ENCODE results near the gene LRRC70.

The LRRC70 gene

GRCh38 chr5:62575066-62575465 lies 3.6 kb upstream of the LRRC70 start:
- no peak for DNase-seq

- DNase-seq: no peak
Measured at GRCh38 chr5:62575489-62575888, 3.1 kb upstream of the LRRC70 start.

DNA sequence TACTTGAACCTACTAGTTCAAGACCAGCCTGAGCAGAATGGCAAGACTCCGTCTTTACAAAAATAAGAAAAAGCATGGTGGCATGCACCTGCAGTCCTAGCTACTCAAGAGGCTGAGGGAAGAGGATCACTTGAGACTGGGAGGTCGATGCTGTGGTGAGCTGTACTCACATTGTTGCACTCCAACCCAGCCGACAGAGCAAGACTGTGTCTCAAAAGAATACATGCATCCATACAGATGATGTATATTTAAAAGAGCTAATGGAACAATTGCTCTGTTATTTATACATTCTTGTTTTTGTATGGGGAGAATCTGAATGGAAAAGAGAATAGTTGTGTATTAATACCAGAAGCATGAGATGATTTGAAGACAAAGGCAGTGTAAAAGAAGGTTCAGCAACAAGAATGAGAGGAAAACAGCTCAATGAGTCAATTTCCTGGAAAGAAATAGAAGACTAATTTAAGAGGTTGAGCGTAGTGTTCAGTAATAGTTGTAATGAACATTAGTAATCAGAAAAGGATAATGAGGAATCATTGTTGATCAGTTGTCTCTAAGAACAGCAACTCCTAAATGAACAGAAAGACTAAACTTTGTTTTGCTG lies 1.9 kb upstream of the LRRC70 start:
- DNase-seq: no peak

DNA sequence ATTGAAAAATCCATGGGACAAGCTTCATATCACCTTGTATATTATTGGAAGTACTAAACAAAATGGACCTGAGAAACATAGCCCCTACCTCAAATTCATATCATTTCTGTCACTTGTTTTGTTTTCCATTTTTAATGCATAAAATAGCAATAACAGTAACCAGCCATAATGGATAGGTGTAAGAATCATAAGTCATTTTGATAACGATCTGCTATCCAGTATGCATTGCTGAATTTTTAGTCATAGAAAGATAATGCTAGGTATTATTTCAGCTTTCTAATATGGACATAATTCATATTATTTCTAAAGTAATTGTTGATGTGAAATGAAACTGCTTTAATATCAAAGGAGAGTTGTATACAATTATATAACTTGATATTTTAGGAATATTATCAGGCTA lies 1.1 kb upstream of the LRRC70 start:
- DNase-seq: no peak

GRCh38 chr5:62579761-62580160 lies 1.1 kb downstream of the LRRC70 start:
- no peak for DNase-seq

DNA sequence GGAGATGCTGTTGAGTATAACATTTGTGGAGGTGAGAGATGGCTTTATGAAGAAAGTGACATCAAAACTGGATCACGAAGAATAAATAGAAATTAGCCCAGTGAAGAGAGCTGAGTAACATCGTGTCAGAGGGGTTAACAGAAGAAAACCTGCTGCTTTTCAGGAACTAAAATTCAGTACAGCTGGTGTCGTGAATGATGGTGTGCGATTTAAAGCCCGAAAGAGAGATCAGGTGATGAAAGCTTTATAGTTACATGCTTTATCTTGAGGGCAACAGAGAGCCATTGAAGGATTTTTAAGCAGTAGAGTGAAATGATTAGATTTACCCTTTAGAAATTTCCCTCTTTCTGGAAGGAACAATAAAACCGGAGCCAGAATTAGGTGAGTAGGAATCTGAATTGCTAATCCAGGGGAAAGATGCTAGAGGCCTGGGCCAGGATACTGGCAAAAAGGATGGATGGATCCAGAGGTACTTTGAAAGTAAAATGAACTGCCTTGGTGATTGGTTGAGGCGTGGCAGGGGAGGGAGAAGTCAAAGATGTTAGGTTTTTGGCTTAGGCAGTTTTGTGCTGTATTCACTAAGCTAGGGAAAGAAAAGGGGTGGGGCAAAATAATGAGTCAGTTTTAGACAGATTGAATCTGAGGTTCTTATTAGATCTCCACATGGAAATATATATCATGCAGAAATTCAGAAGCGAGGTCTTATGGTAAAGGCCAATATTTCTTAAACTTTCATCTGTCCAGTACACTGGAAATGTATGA lies 3.4 kb downstream of the LRRC70 start:
- no peak for DNase-seq

DNA sequence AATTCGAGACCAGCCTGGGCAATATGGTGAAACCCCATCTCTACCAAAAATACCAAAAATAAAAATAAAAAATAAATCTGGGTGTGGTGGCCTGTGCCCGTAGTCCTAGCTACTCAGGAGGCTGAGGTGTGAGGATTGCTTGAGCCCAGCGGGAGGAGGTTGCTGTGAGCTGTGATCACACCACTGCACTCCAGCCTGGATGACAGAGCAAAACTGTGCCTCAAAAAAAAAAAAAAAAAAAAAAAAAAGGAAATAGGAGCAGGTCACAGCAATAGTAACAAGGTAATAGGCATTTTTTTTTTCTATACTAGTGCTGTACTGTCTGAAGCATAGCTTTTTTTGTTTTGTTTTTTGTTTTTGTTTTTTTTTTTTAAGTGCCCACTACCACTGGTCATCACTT lies 5.8 kb downstream of the LRRC70 start:
- DNase-seq: no peak

GRCh38 chr5:62585306-62585705 lies 6.7 kb downstream of the LRRC70 start:
- no peak for DNase-seq

- no peak for DNase-seq
Measured at GRCh38 chr5:62585751-62586150, 7.1 kb downstream of the LRRC70 start.

DNA sequence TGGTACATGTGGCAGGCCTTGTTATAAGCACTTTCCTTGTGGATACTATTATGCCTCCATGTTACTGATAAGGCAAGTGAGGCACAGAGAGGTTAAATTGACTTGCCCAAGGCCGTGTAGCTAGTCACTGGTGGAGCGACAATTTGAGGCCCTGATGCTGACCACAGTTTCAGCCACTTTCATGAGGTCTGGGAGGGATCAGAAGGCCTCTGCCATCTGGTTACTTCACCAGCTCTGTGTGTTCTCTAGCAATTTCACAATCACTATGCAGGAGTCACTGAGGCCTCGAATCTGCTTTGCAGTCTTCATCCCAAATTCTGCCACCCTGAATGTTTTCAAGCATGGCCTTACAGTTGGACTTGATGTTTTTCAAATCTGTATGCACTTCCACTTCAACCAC lies 9.1 kb downstream of the LRRC70 start:
- DNase-seq: no peak

DNA sequence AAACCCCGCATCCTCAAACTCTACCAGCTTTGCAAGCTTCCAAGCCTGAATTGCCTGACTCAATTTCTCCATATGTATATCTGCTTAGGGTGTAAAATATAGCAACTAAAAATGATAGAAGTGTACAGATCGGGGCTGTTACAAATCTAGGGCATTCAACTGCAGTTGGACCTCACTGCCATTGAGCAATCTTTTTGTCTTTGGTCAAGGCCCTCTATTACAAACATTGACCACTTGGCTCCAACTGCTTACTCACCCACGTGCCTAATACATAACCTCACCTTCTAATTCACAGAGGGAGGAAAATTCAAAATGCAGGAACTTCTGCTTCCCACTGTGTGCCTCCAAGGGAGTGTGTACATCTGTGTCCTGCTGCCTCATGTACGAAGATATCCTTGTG lies 10.0 kb downstream of the LRRC70 start:
- no peak for DNase-seq

- no peak for DNase-seq
Measured at GRCh38 chr5:62589504-62589903, 10.9 kb downstream of the LRRC70 start.

DNA sequence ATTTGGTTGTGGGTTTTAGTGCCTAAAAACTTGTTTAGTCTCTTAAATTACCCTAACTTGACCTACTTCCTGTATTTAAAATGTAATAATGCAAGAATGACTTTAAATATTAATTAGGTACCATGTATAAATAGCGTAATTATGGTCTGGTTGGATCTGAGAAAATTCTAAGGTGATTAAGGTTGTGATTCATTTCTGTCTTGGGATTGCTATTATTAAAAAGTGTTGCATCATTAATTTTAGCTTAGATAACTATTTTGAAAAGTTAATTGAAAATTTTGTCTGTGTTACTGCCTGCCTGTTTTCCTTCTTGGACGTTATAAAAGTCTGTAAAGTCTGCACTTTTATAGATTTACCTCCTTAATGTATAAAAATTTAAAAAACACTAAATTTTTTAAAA lies 11.8 kb downstream of the LRRC70 start:
- DNase-seq: no peak

DNA sequence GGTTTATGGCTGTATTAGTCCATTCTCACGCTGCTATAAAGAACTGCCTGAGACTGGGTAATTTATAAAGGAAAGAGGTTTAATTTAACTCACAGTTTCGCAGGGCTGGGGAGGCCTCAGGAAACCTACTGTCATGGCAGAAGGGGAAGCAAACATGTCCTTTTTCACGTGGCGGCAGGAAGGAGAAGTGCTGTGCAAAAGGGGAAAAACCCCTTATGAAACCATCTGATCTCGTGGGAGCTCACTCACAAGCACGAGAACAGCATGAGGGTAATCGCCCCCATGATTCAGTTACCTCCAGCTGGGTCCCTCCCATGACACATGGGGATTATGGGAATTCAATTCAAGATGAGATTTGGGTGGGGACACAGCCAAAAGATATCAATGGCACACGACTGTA lies 13.9 kb downstream of the LRRC70 start:
- DNase-seq: no peak

DNA sequence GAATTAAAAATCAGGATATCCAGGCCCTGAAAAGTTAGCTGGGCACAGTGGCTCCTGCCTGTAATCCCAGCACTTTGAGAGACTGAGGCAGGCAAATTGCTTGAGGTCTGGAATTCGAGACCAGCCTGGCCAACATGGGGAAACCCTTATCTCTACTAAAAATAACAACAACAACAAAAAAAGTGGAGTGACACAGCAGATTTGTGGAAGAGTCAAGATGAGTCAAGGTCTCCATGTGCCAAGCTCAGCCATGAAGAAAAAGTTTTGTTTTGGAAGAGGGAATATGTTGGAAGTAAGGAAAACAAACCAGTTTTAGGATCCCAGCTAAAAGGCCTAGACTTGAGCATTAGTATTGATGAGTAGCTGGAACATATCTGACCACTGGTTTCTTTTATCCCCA lies 14.7 kb downstream of the LRRC70 start:
- DNase-seq: no peak

DNA sequence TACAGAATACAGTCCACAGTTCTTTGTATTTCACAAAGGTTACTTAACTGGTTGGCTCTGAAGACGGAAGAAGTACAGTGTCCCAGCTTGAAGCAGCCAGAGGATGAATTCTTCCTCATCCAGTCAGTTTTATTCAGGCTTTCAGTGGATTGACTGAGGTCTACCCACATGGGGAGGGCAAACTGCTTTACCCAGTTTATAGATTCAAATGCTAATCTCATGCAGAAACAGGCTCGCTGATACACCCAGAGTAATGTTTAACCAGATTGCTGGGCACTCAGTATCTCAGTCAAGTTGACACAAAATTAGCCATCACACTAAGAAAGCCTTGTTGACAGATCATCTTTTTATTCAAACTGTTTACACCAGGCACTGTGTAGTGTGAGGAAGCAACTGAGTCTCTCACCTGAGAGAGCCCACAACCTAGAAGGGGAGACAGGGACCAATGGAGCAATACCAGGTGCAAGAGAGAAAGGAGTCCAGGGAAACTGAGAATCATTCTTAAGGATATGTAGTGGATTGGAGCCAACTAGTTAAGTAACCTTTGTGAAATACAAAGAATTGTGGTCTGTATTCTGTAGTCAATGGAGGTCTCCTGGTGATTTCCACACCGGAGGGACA lies 15.9 kb downstream of the LRRC70 start:
- no peak for DNase-seq

GRCh38 chr5:62596096-62596495 lies 17.5 kb downstream of the LRRC70 start:
- no peak for DNase-seq

GRCh38 chr5:62596691-62597090 lies 18.1 kb downstream of the LRRC70 start:
- no peak for DNase-seq

DNA sequence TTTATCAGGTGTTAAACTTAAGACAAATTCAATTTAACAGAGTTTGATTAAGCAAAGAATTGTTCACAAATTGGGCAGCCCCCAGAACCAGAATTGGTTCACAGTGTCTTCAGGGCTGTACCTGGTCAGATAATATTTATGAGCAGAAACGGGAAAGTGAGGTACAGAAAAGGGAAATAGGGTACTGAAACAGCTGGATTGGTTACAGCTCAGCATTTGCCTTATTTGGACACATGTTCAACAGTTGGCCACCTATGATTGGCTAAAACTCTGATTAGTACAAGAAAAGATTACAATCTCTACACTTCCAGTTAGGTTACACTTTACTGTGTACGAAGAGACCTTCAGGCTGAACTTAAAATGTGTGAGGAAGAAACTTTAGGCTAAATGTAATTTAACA lies 18.7 kb downstream of the LRRC70 start:
- no peak for DNase-seq

DNA sequence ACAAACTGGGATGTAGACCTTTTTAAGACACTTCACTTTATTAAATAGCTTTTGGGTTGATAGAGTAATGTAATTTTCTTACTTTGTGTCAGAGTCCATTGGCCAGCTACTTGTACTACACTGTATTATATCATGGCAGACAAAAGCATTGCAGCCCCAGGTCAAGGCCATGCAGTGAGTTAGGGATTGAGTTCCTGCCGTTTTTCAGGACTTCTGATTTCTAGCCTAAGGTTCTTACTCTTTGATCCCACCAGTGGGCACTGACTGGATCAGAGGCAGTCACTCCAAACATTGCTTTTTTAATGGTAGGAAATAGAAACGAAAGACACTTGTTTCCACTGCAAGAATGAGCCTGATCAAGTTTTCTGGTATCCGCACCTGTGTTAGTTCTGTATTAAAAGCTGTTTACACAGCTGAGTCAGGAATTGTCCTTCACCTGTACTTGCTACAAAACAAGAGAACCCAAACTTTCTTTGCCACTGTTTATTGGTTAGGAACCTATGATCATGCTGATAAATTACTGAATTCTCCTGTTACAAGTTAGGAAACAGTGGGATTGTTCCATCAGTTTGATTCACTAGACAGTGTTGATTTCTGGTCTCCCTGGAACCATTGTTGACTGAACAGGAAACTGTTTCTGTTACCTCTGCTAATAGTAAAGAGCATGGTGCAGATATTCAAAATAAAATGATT lies 22.1 kb downstream of the LRRC70 start:
- DNase-seq: no peak

DNA sequence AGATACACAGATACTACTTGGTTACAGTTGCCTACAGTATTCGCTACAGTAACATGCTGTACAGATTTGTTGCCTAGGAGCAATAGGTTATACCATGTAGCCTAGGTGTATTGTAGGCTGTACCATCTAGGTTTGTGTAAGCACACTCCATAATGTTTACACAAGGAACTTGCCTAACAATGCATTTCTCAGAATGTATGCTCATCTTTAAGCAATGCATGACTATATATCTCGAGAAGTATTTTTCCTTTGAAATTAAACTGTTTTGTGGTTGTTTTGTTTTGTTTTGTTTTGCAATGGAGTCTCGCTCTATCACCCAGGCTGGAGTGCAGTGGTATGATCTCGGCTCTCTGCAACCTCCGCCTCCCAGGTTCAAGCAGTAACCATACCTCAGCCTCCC lies 25.3 kb downstream of the LRRC70 start:
- DNase-seq: no peak

DNA sequence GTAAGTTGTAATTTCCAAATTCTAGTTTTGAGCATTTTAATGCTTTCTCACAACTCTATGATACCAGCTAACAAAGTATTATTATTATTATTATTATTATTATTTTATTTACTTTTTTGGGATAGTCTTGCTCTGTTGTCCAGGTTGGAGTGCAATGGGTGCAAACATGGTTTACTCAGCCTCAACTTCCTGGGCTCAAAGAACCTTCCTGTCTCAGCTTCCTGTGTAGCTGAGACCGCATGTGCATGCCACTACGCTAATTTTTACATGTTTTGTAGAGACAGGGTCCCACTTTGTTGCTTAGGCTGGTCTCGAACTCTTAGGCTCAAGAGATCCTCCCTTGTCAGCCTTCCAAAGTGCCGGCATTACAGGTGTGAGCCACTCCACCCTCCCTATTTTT lies 27.0 kb downstream of the LRRC70 start:
- no peak for DNase-seq

DNA sequence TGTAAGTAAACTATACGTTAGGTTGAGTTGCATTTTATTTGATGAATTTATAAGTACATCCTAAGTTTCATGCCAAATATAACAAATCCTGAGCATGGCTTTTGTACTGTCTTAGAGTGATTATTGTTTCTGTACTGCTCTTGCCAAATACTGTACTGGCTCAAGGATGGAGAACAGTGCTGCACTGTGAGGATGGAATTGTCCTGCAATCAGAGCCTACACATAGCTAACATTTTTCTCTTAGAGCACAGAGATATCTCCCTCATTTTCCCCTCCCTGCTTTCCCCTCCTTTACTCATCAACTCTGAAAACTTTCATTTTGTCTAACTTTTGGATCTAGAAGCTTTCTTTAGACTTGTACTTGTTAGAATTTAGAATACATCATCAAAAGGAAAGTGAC lies 28.3 kb downstream of the LRRC70 start:
- no peak for DNase-seq

DNA sequence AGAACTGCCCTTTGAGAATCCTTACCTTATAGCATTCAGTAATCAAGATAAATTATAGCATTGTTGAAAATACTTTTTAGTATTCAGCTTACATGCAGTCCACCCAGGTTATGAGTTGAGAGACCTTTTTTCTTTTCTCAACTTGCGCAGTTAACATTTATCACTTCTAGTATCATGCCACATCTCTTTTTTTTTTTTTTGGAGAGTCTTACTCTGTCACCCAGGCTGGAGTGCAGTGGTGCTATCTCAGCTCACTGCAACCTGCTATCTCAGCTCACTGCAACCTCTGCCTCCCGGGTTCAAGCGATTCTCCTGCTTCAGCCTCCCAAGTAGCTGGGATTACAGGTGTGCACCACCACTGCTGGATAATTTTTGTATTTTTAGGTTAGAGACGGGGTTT lies 29.0 kb downstream of the LRRC70 start:
- no peak for DNase-seq
